ENCODE data around the gene CDH19. TPM values are rescaled to one million over a fixed set of nuclear protein-coding genes. Genes with fewer than 3 reads are reported as not detected.

Gene CDH19
- total and polyA plus RNA-seq, 7 experiments from 2014 or later, result not detected

DNA sequence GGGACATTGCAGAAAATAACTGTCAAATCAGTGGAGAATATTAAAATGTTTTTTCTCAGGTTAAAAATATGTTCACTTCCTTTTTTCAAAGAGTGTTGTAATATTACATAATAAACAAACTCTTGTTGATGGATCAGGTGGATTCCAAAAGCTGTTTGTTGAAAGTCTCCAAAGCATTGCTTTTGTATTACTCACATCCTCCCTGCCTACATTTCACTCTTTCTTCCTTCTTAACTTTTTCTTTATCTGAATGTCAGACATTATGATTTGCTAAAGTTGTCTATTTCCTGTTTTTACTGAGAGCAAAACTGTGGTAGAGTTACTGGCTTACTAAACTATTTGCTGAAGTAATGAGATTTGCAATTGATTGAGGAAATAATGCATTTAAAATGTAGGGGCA, 92.1 kb downstream of the CDH19 start:
- Mint-ChIP-seq H3K4me1 (no peaks in the 10 kb centered on the region), H3K27ac (no peak overlapping the region), H3K36me3 (no peaks in the 10 kb centered on the region), H3K9me3 (peaks cover 0 to 14% (median 1%) of the 10 kb centered on the region in 11 donors), H3K27me3 (no peaks in the 10 kb centered on the region), H3K4me3 (no peak overlapping the region)
- ChIA-PET POLR2A (no interaction called here), CTCF (no interaction called here)
- DNase-seq (no peak), ATAC-seq (no peak)
- no peak overlapping the region for H3K27ac ChIP-seq (ENCODE audit: low read depth, low read length)
- H3K9me3 ChIP-seq (ENCODE audit: control insufficient read depth in 2 of 3, low read length in 3 of 3), result no peaks in the 10 kb centered on the region
- no peaks in the 10 kb centered on the region for H3K4me1 ChIP-seq (ENCODE audit: control insufficient read depth in 2 of 2, insufficient read depth in 2 of 2, low read length in 2 of 2)
- intact Hi-C loops (cut with micrococcal nuclease), result no loop called here
- H3K36me3 ChIP-seq (ENCODE audit: control insufficient read depth in 2 of 3, insufficient read depth in 3 of 3, low read length in 3 of 3), result no peaks in the 10 kb centered on the region
- H3K4me3 ChIP-seq (ENCODE audit: low read length), result no peak overlapping the region
- no peaks in the 10 kb centered on the region for H3K27me3 ChIP-seq (ENCODE audit: control insufficient read depth in 2 of 2, insufficient read depth in 2 of 2, low read length in 2 of 2)

DNA sequence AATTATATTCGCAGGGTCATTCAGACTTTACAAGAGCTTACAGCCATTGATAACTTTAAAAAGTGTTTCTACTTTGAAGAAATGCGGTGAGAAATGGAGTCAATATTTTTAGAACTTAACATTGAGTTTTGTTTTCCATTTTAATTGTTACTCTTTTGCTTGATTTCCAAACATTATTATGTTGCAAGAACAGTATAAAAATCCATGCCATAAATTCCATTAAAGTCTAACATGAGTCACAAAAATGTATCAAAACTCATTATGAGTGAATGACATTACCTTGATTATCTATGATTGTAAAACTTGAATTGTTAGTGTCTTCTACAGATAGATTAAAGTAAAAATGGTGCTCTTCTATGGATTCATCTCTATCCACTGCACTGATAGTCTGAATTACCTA, 92.6 kb downstream of the CDH19 start:
- H3K4me3 Mint-ChIP-seq, result no peak overlapping the region
- H3K36me3 Mint-ChIP-seq, result no peaks in the 10 kb centered on the region
- Histone ChIP-seq H3K27me3 (ENCODE audit: control insufficient read depth in 2 of 2, insufficient read depth in 2 of 2, low read length in 2 of 2) (no peaks in the 10 kb centered on the region), H3K4me1 (ENCODE audit: control insufficient read depth in 2 of 2, insufficient read depth in 2 of 2, low read length in 2 of 2) (no peaks in the 10 kb centered on the region), H3K4me3 (ENCODE audit: low read length) (no peak overlapping the region), H3K9me3 (ENCODE audit: control insufficient read depth in 2 of 3, low read length in 3 of 3) (no peaks in the 10 kb centered on the region), H3K27ac (ENCODE audit: low read depth, low read length) (no peak overlapping the region), H3K36me3 (ENCODE audit: control insufficient read depth in 2 of 3, insufficient read depth in 3 of 3, low read length in 3 of 3) (no peaks in the 10 kb centered on the region)
- no peak for ATAC-seq
- H3K27ac Mint-ChIP-seq, result no peak overlapping the region
- POLR2A ChIA-PET, result no interaction called here
- CTCF ChIA-PET, result no interaction called here
- peaks cover 0 to 14% (median 0%) of the 10 kb centered on the region in 11 donors for H3K9me3 Mint-ChIP-seq
- no peaks in the 10 kb centered on the region for H3K27me3 Mint-ChIP-seq
- no peak for DNase-seq
- no peaks in the 10 kb centered on the region for H3K4me1 Mint-ChIP-seq
- intact Hi-C loops (cut with micrococcal nuclease), result no loop called here

DNA sequence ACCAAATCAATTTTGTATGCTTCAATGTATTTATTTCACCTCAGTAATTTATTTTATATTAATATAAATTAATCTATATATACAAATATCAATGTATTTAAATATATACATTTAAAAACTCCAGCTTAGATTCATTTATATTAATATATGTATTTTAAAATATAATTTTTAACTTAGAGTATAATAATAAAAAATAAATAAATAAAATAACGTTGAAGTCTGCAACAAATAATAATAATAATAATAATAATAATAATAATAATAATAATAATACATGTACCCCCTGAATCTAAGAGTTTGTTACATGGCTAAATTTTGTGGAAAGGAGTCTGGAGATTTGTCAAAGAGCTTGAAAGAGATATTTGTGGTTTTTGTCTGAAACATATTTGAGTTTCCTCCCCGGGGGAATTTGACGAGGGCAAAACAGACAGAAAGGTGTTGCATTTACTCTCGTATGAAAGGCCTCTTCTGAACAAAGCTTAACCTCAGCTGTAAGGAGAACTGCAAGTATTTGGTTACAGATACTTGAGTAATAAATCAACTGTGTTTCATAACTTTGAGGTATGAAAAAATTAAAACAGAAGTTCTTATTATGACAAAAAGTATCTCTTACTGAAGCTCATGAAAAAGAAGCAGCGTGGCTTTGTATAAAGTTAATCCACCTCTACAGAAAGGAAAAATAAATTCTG, 93.4 kb downstream of the CDH19 start:
- Histone ChIP-seq H3K4me3 (ENCODE audit: low read length) (no peak overlapping the region), H3K9me3 (ENCODE audit: control insufficient read depth in 2 of 3, low read length in 3 of 3) (no peaks in the 10 kb centered on the region), H3K4me1 (ENCODE audit: control insufficient read depth in 2 of 2, insufficient read depth in 2 of 2, low read length in 2 of 2) (no peaks in the 10 kb centered on the region), H3K36me3 (ENCODE audit: control insufficient read depth in 2 of 3, insufficient read depth in 3 of 3, low read length in 3 of 3) (no peaks in the 10 kb centered on the region), H3K27ac (ENCODE audit: low read depth, low read length) (no peak overlapping the region), H3K27me3 (ENCODE audit: control insufficient read depth in 2 of 2, insufficient read depth in 2 of 2, low read length in 2 of 2) (no peaks in the 10 kb centered on the region)
- ChIA-PET CTCF (interaction anchor here (0.7 kb wide), 1 partner anchor 1984 kb away, joined by 3 read pairs; no protein-coding TSS in a partner anchor), POLR2A (no interaction called here)
- Mint-ChIP-seq H3K4me1 (no peaks in the 10 kb centered on the region), H3K9me3 (peaks cover 0 to 14% (median 1%) of the 10 kb centered on the region in 11 donors), H3K4me3 (no peak overlapping the region), H3K27ac (no peak overlapping the region), H3K36me3 (no peaks in the 10 kb centered on the region), H3K27me3 (no peaks in the 10 kb centered on the region)
- ATAC-seq, result no peak
- intact Hi-C loops (cut with micrococcal nuclease), result no loop called here
- DNase-seq, result no peak

DNA sequence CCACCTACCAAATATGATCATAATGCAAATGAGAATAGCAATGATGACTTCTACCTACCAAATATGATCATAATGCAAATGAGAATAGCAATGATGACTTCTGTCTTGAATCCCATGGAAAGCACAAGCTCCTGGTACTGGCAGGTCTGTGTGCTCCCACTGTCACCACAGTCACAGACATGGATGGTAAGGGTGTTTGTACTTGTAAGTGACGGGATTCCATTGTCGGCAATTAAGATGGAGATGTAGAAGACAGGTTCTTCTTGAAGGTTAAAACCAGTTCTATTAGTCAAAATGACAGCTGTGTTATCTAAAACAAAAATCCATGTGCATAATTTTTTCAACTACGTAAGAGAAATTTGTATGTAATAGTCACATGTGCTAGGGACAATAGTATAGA, 95.0 kb downstream of the CDH19 start:
- Mint-ChIP-seq H3K4me1 (no peaks in the 10 kb centered on the region), H3K27ac (no peak overlapping the region), H3K27me3 (no peaks in the 10 kb centered on the region), H3K4me3 (no peak overlapping the region), H3K36me3 (no peaks in the 10 kb centered on the region), H3K9me3 (peaks cover 0 to 10% (median 1%) of the 10 kb centered on the region in 11 donors)
- ATAC-seq (no peak), DNase-seq (no peak)
- ChIA-PET CTCF (no interaction called here), POLR2A (no interaction called here)
- Histone ChIP-seq H3K9me3 (ENCODE audit: control insufficient read depth in 2 of 3, low read length in 3 of 3) (no peaks in the 10 kb centered on the region), H3K27ac (ENCODE audit: low read depth, low read length) (no peak overlapping the region), H3K27me3 (ENCODE audit: control insufficient read depth in 2 of 2, insufficient read depth in 2 of 2, low read length in 2 of 2) (no peaks in the 10 kb centered on the region), H3K4me1 (ENCODE audit: control insufficient read depth in 2 of 2, insufficient read depth in 2 of 2, low read length in 2 of 2) (no peaks in the 10 kb centered on the region), H3K36me3 (ENCODE audit: control insufficient read depth in 2 of 3, insufficient read depth in 3 of 3, low read length in 3 of 3) (no peaks in the 10 kb centered on the region), H3K4me3 (ENCODE audit: low read length) (no peak overlapping the region)
- intact Hi-C loops (cut with micrococcal nuclease), result no loop called here

DNA sequence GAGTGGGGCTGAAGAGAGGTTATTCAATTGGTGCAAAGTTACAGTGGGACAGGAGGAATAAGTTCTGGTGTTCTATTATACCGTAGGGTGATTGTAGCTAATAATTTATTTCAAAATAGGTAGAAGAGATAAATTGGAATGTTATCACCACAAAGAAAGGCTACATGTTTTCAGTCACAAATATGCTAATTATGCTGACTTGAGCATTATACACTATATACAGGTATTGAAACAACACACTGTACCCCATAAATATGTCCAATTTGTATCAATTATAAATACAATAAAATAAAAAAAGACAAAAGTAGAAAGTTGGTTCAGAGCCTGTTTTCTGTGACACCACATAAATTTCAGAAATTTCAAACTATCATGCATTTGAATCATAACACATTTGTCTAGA, 97.7 kb downstream of the CDH19 start:
- intact Hi-C loops (cut with micrococcal nuclease), result no loop called here
- POLR2A ChIA-PET, result no interaction called here
- H3K36me3 Mint-ChIP-seq, result no peaks in the 10 kb centered on the region
- peak overlapping the region in 1 of 9 donors; percentile 3 for H3K27ac Mint-ChIP-seq
- Histone ChIP-seq H3K27me3 (ENCODE audit: control insufficient read depth in 2 of 2, insufficient read depth in 2 of 2, low read length in 2 of 2) (no peaks in the 10 kb centered on the region), H3K9me3 (ENCODE audit: control insufficient read depth in 2 of 3, low read length in 3 of 3) (no peaks in the 10 kb centered on the region), H3K27ac (ENCODE audit: low read depth, low read length) (no peak overlapping the region), H3K4me1 (ENCODE audit: control insufficient read depth in 2 of 2, insufficient read depth in 2 of 2, low read length in 2 of 2) (no peaks in the 10 kb centered on the region), H3K4me3 (ENCODE audit: low read length) (no peak overlapping the region), H3K36me3 (ENCODE audit: control insufficient read depth in 2 of 3, insufficient read depth in 3 of 3, low read length in 3 of 3) (no peaks in the 10 kb centered on the region)
- H3K4me1 Mint-ChIP-seq, result no peaks in the 10 kb centered on the region
- CTCF ChIA-PET, result no interaction called here
- H3K27me3 Mint-ChIP-seq, result no peaks in the 10 kb centered on the region
- no peak overlapping the region for H3K4me3 Mint-ChIP-seq
- peaks cover 0 to 12% (median 1%) of the 10 kb centered on the region in 11 donors for H3K9me3 Mint-ChIP-seq
- DNase-seq (no peak), ATAC-seq (no peak)

DNA sequence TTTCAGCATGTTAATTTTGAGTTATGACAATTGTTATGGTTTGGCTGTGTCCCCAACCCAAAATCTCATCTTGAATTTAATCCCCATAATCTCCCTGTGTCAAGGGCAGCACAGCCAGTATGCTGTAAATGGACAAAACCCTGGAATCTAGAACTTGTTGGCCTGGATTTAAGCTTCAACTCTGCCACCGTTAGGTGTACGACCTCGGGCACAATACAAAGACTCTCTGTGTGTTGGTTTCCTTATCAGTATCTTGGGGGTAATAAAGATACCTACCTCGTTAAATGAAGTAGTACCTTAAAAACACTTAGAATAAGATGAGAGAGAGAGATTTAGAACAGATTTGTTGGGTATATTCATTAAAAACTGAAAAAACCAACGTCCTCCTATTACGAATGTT, 106.5 kb downstream of the CDH19 start:
- no peaks in the 10 kb centered on the region for H3K27me3 Mint-ChIP-seq

DNA sequence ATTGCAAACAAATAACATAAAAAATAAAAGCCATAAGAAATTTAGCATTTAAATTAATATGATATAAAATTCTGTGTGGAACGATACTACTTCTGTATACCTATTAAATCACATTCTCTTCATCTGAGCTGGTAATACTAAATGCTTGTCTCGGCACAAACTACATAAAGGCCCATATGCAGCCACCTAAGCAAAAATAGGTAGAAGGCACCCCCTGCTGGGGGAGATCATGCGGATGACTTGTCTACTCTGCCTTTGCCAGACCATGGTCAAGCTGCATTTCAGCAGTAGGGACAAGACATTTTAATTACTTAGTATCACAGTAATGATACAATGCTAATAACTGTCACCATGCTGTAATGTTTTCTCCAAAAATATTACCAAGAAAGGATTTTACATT, 108.0 kb downstream of the CDH19 start:
- no peaks in the 10 kb centered on the region for H3K27me3 ChIP-seq (ENCODE audit: control insufficient read depth in 2 of 2, insufficient read depth in 2 of 2, low read length in 2 of 2)
- no peaks in the 10 kb centered on the region for H3K27me3 Mint-ChIP-seq
- ChIA-PET POLR2A (no interaction called here), CTCF (no interaction called here)
- no peaks in the 10 kb centered on the region for H3K36me3 ChIP-seq (ENCODE audit: control insufficient read depth in 2 of 3, insufficient read depth in 3 of 3, low read length in 3 of 3)
- no peaks in the 10 kb centered on the region for H3K36me3 Mint-ChIP-seq
- no peak overlapping the region for H3K27ac ChIP-seq (ENCODE audit: low read depth, low read length)
- peaks cover 0 to 9% (median 0%) of the 10 kb centered on the region in 11 donors for H3K9me3 Mint-ChIP-seq
- H3K4me3 Mint-ChIP-seq, result no peak overlapping the region
- no peaks in the 10 kb centered on the region for H3K4me1 Mint-ChIP-seq
- ATAC-seq (no peak), DNase-seq (no peak)
- no peak overlapping the region for H3K4me3 ChIP-seq (ENCODE audit: low read length)
- no peak overlapping the region for H3K27ac Mint-ChIP-seq
- no peaks in the 10 kb centered on the region for H3K4me1 ChIP-seq (ENCODE audit: control insufficient read depth in 2 of 2, insufficient read depth in 2 of 2, low read length in 2 of 2)
- H3K9me3 ChIP-seq (ENCODE audit: control insufficient read depth in 2 of 3, low read length in 3 of 3), result no peaks in the 10 kb centered on the region
- intact Hi-C loops (cut with micrococcal nuclease), result no loop called here

More for the DNA sequence above, 106.5 kb downstream of the CDH19 start:
- no peaks in the 10 kb centered on the region for H3K36me3 ChIP-seq (ENCODE audit: control insufficient read depth in 2 of 3, insufficient read depth in 3 of 3, low read length in 3 of 3)
- POLR2A ChIA-PET, result no interaction called here
- peaks cover 0 to 7% (median 0%) of the 10 kb centered on the region in 11 donors for H3K9me3 Mint-ChIP-seq
- H3K4me1 ChIP-seq (ENCODE audit: control insufficient read depth in 2 of 2, insufficient read depth in 2 of 2, low read length in 2 of 2), result no peaks in the 10 kb centered on the region
- H3K27ac ChIP-seq (ENCODE audit: low read depth, low read length), result no peak overlapping the region
- no peaks in the 10 kb centered on the region for H3K27me3 ChIP-seq (ENCODE audit: control insufficient read depth in 2 of 2, insufficient read depth in 2 of 2, low read length in 2 of 2)
- H3K4me3 ChIP-seq (ENCODE audit: low read length), result no peak overlapping the region
- no peaks in the 10 kb centered on the region for H3K4me1 Mint-ChIP-seq
- H3K27ac Mint-ChIP-seq, result no peak overlapping the region
- H3K36me3 Mint-ChIP-seq, result no peaks in the 10 kb centered on the region
- no peaks in the 10 kb centered on the region for H3K9me3 ChIP-seq (ENCODE audit: control insufficient read depth in 2 of 3, low read length in 3 of 3)
- CTCF ChIA-PET, result no interaction called here
- H3K4me3 Mint-ChIP-seq, result no peak overlapping the region
- ATAC-seq (no peak), DNase-seq (no peak)
- intact Hi-C loops (cut with micrococcal nuclease), result no loop called here

Measured in naive thymus-derived CD4-positive, alpha-beta T cell (primary cell).